GM12864 (cell line): Measurements from ENCODE around the gene VEPH1.

Source experiments
- DNase-seq: peaks from one replicate; pipeline ENCODE4 v3.0.0-alpha.2; 2011; ENCODE audit warnings: low read depth
- H3K4me3 ChIP-seq: 2 replicates; pipeline ENCODE4 v1.5.1; 2011; ENCODE audit warnings: mild to moderate bottlenecking, low read depth, low read length, control low read depth
- CTCF ChIP-seq: IDR thresholded peaks from 2 replicates; pipeline ENCODE4 v1.5.1; 2011; ENCODE audit warnings: low read depth, mild to moderate bottlenecking, moderate library complexity, low read length, control low read depth, inconsistent platforms; ENCODE audit errors: missing control alignments

VEPH1 gene

DNA sequence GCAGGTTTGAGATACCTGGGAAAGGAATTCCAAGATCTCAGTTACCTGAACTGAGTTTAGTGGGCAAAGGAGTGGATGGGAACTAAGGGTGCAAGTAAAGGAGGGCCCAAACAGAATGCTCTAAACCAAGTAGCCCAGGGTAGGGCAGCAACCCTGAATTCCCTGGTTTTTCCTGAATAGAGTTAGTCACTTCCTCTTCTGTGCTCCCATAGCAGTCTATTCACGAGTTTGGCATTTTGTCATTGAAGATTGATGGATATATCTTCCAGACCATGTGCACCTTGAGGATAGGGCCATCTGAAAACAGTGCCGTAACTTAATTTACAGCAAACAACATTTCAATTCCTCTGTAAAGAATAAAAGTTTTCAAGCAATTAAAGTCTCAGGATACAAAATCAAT lies 85.1 kb downstream of the VEPH1 start:
- TF ChIP-seq CTCF, result no peak
- no peak for DNase-seq
- no peak overlapping the region for H3K4me3 ChIP-seq

DNA sequence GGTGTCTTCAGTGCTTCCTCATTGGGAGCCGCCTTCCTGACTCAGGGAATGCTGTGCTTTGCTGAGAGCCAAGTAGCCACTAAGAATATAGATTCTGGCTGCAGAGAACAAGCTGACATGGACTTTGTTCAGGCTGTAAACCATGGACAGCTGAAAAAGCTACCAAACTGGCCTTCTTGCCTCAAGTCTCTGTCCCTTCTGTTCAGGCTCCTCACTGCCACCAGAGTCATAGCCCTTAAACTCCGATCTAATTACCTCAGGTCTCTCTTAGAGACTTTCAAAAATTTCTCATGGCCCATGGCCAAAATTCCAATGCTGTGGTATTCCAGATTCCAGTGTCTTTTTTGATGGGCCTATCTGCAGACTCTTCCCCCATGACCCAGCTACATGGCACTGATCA lies 86.0 kb downstream of the VEPH1 start:
- H3K4me3 ChIP-seq, result no peak overlapping the region
- no peak for DNase-seq
- TF ChIP-seq CTCF, result no peak

- no peak overlapping the region for H3K4me3 ChIP-seq
- no peak for DNase-seq
- TF ChIP-seq CTCF, result no peak
Observed at GRCh38 chr3:157416347-157417087, 86.7 kb downstream of the VEPH1 start.

DNA sequence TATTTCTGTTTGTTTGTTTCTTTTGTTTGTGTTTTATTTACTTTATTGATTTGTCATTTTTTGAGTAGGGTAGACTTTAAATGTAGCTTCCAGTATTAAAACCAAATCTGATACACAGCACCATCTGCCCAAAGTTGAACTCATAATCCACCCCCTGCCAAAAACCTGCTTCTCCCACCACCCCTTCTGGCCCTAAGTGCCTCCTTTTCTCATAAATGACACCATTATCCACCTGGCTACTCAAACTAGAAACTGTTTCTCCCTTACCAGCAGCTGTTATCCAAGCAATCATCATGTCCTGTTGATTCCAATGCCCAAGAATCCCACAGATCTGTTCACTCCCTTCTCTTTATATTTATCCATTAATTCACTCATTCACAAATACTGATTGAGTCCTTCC lies 88.4 kb downstream of the VEPH1 start:
- no peak for TF ChIP-seq CTCF
- no peak overlapping the region for H3K4me3 ChIP-seq
- DNase-seq, result no peak

DNA sequence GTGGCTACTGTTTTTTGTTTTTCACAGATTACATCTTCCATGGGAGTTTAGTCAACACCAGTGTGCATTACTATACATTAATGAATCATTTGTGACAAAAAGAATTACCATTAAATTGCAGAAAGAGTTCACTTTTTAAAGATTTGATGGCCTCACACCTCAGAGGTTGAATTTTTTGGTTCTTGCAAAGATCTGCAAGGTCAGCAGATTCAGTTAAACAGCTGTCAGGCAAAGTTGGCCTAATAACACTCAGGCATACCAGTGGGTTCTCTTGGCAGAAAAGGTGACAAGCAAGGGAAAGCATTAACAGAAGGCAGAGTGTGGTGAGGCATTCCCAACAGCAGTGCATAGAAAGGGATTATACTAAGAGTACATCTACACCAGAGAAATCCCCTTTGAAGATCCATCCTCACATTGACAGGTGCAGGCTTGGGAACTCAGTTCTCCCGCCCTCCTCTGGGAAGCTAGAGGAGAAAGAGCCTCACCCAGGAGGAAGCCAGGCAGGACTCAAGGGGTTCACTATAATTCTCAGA lies 90.8 kb downstream of the VEPH1 start:
- TF ChIP-seq CTCF, result no peak
- DNase-seq, result no peak
- H3K4me3 ChIP-seq, result no peak overlapping the region

GRCh38 chr3:157410945-157411344 lies 92.3 kb downstream of the VEPH1 start:
- H3K4me3 ChIP-seq, result no peak overlapping the region
- no peak for TF ChIP-seq CTCF
- DNase-seq, result no peak

- no peak for DNase-seq
- no peak overlapping the region for H3K4me3 ChIP-seq
- TF ChIP-seq CTCF, result no peak
Observed at GRCh38 chr3:157409516-157409915, 93.7 kb downstream of the VEPH1 start.
